HG02759 (cell line): Measurements from ENCODE around the gene LEFTY2.
"Not testable (repeated sequence)": the region's sequence is repeated elsewhere in the genome, so short reads cannot be mapped to it uniquely, and the experiment has no call there.

ENCODE experiments used
- ATAC-seq: cut with Tn5 transposase; IDR thresholded peaks from one replicate; pipeline ENCODE4 v1.9.1; 2021; ENCODE audit warnings: mild to moderate bottlenecking, moderate library complexity; ENCODE audit not compliant: unreplicated experiment

LEFTY2 gene

GRCh38 chr1:225954753-225955152 is 13.7 kb upstream of the LEFTY2 start:
- no peak for ATAC-seq

GRCh38 chr1:225953315-225953714 is 12.3 kb upstream of the LEFTY2 start:
- no peak for ATAC-seq

GRCh38 chr1:225950905-225951497 is 10.0 kb upstream of the LEFTY2 start:
- ATAC-seq, result no peak

DNA sequence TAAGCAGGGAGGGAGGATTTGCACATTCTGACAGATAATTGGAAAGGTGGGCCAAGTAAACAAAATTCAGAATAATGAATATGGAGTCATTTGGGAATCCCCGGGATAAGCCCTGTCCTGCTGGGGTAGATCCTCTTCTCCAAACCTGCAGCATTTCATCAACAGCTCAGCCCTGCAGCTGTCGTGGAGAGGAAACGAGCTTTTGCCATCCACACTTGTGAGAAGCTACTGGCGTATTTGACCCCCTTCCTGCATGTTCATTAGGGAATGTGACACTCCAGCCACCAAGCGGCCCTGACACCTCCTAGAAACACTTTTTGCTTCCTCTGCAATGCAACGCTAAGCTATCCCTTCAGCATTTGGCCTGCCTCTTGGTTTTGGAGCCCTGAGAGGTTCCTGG is 8.0 kb upstream of the LEFTY2 start:
- ATAC-seq, result no peak

GRCh38 chr1:225946803-225947202 is 5.8 kb upstream of the LEFTY2 start:
- ATAC-seq, result no peak

DNA sequence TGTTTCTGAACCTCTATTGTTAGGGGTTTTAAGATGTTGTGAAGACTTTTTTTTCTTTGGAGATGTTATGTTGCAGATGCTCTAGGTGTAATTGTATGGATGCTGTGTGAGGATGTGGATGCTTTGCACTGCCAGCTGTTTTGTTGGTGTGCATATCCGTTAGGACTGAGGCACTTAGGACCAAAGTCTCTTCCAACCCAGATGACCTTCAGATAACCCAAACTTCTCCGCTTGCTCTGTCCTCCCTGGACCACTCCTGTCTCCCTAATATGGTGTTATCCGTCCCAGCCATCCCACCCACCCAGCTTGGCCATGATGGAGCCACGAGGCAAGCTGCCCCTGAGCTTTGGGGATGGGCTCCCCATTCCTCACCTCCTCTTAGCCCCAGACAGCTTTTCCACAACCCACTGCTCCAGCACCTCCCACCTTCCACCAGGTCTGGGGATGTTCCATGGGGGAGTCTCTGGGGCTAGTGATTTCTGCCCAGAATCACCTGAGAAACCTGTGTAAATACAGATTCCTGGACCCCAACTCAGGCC is 5.1 kb upstream of the LEFTY2 start:
- ATAC-seq, result no peak

DNA sequence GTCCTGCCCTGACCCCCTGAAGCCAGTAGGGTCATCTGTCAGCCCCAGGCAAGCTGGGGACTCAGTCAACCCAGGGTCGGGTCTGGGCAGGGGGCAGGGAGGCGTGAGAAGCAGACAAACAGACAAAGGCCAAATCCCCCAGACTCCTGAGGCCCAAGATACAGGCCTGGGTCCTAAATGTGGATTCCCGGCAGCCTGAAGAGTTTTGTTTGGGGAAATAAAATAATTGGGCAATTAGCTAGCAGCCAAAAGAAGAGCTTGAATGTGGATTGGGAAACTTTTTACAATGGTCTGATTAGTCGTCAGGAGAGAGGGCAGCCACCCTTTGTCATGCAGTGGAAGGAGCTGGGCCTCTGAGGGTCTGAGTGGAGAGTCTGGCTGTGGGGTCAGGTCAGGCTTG is 4.5 kb upstream of the LEFTY2 start:
- no peak for ATAC-seq

DNA sequence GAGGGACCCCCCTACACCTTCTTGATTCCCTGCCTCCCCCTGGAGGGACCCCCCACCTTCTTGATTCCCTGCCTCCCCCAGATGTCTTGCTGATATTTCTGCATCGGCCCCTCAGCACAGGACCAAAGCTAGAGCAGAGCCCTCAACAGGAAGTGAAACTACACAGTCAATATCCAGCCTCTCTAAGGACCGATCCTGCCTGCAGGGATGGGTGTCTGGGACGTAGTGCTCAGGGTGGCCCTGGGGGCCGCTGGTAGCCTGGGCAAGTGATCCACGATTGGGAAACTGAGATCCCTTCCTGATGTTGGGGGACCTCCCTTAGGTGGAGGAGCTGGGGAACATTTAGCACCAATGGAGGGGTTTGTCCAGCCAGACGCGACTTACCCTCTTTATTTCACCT is 3.9 kb upstream of the LEFTY2 start:
- ATAC-seq, result peak; percentile 67

GRCh38 chr1:225944387-225944786 is 3.4 kb upstream of the LEFTY2 start:
- no peak for ATAC-seq

DNA sequence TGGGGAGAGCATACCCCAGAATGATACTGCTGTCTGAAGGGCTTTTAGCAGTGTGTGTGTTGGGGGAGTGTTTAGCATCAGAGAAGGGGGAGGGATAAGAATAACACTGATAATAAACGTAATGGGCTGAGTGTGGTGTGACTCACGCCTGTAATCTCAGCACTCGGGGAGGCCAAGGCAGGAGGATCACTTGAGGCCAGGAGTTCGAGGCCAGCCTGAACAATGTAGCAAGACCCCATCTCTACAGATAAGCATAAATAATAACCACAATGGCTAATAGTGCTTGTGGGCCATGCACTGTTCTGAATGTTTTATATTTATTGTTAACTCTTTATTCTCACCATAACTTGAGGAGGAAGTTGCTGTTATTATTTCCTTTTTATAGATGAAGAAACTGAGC is 2.6 kb upstream of the LEFTY2 start:
- ATAC-seq, result no peak

GRCh38 chr1:225942574-225942973 is 1.6 kb upstream of the LEFTY2 start:
- peak; percentile 70 for ATAC-seq

GRCh38 chr1:225941942-225942222 is 862 bp upstream of the LEFTY2 start:
- no peak for ATAC-seq

- no peak for ATAC-seq
These were observed 452 bp downstream of the LEFTY2 start for GRCh38 chr1:225940385-225941151.

GRCh38 chr1:225939939-225940310 is 1.1 kb downstream of the LEFTY2 start:
- not testable (repeated sequence) for ATAC-seq

DNA sequence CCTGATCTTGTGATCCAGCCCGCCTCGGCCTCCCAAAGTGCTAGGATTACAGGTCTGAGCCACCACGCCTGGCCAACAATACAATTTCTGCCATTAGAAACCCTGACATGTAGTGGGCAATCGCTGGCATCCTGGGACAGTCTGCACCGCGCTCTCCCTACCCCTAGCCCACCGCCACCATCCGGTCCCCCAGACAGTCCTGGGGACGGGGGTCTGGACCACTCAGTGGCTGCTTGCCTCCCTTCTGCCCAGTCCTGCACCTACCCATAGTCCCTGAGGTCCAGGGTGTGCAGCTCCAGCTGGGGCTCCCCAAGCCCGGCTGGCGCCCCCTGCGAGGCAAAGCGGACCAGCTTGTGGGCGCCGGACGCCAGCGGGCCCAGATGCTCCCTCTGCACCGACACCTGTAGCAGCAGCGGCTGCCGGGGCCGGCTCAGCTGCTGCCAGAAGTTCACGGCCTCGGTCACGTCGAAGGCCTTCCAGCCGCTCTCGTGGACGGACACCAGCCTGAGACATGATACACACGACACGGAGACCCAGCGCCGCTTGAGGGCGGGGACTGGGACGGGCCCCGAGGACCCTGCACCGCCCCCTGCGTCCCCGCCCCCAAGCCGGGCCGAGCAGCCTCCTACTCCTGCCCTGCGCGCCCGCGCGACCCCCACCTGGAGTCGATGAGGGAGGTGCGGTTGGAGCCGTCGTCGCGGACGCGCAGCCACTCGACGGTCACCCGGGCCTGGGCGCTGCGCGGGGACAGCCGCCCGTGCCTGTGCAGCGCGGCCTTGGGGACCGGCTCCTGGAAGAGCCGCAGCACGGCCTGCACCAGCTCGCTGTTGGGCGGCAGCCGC is 1.7 kb downstream of the LEFTY2 start:
- not testable (repeated sequence) for ATAC-seq

DNA sequence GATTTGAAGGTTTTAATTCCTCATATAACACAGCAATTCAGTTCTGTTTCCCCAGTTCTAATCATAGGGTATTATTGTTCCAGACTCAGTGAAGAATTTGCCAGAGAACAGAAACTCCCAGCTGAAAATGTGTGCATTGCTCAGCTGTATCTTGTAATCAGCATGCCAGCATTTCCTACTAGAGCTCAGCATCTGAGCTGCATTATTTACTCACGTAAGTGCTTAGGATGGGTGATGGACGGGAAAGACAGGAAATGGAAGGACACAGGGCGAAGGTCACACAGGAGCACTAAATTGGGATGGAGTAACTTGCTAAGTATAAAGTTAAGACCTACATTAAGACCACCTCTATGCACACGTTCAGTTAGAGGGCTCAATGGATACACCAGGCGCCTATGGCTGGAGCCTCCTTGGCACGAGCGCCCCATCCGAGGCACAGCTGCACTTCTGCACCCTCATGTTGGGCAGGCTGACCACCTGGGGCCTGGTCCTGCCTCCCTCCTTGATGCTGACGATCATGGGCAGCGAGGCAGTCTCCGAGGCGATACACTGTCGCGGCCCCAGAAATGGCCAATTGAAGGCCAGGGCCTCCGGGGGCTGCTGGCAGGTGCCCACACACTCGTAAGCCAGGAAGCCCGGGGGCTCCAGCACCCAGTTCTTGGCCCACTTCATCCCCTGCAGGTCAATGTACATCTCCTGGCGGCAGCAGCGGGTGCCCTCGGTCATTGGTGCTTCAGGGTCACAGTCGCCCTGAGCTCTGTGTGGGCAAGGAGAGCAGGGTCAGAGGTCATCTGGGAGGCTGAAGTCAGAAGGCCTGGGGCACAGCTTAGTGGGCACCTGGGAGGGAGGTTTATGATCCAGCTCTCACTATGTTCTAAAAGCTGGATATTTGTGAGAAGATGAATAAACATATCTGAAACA is 3.7 kb downstream of the LEFTY2 start:
- ATAC-seq, result no peak

GRCh38 chr1:225936523-225936922 is 4.5 kb downstream of the LEFTY2 start:
- no peak for ATAC-seq

DNA sequence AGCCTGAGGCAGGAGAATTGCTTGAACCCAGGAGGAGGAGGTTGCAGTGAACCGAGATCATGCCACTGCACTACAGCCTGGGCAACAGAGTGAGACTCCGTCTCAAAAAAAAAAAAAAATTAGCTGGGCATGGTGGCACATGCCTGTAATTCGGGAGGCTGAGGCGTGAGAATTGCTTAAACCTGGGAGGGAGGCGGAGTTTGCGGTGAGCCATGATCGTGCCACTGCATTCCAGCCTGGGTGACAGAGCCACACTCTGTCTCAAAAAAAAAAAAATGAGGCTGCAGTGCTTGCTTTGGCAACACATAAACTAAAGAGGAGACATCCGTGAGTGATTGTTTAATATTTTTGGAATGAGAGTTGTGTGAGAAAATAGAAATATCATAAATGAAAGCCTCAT is 4.9 kb downstream of the LEFTY2 start:
- ATAC-seq, result not testable (repeated sequence)

DNA sequence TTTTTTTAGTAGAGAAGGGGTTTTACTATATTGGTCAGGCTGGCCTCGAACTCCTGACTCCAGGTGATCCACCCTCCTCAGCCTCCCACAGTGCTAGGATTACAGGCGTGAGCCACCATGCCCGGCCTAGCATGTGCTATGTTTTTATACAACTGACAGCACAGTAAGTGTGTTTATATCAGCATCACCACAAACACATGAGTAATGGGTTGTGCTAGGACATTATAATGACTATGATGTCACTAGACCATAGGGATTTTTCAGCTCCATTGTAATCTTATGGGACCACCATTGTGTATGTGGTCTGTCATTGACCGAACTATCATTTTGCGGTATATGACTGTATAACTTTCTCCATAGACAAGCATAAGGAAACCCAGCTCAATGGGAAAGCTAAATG is 6.3 kb downstream of the LEFTY2 start:
- no peak for ATAC-seq

- no peak for ATAC-seq
These were observed 7.9 kb downstream of the LEFTY2 start for GRCh38 chr1:225933072-225933471.
